CD4-positive, alpha-beta T cell treated with Interleukin-6 at 100 ng/mL for 8 hours (primary cell): ENCODE data around the gene BHLHE23.
"Not testable (repeated sequence)": the region's sequence is repeated elsewhere in the genome, so short reads cannot be mapped to it uniquely, and the experiment has no call there.

Source experiments
- DNase-seq: peaks from one replicate; pipeline ENCODE4 v3.0.0-alpha.2; 2020; ENCODE audit warnings: mixed read lengths, low spot score

The BHLHE23 gene

GRCh38 chr20:62960446-62961309 is 46.1 kb downstream of the BHLHE23 start:
- not testable (repeated sequence) for DNase-seq

GRCh38 chr20:62959998-62960436 is 46.7 kb downstream of the BHLHE23 start:
- DNase-seq = no peak

GRCh38 chr20:62959101-62959971 is 47.4 kb downstream of the BHLHE23 start:
- DNase-seq = no peak

DNA sequence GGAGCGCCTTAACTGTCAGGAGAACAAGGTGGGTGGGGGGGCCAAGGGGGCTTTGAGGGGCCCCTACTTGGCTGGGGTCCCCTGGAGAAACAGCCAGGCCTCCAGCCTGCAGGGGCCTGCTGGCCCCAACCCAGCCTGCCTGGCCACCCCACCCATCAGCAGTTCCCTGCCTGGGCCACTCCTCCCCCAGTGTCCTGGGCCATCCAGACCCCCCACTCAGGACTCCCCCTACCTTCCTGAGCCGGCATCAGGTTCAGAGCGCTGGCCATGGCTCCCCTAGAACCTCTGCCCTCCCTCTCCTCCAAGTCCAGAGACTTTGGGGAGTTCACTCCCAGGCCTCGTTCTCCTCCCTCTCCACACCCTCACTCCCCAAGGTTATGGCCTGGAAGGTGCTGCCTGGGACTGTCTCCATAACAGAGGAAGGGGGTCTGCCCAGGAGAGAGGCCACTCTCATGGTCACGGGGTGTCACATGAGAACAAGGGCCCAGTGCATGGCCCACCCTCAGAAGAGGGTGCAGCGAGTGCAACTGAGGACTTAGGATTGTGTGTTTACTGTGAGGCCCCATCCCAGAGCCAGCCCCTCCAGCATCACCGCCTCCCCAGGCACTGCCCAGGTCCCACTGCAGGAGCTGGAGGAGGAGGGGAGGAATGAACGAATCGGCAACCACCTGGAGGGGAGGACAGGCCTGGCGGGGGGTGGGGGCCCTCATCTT is 48.2 kb downstream of the BHLHE23 start:
- DNase-seq = no peak

GRCh38 chr20:62957136-62958117 is 49.3 kb downstream of the BHLHE23 start:
- no peak for DNase-seq

GRCh38 chr20:62956387-62957135 is 50.2 kb downstream of the BHLHE23 start:
- DNase-seq = no peak
